HepG2 (cell line): Measurements from ENCODE around the gene RBM12. TPM values are rescaled to one million over a fixed set of nuclear protein-coding genes. Genes with fewer than 3 reads are reported as not detected.

Source experiments
- CHD4 ChIP-seq: fragments of 200-600 bp; sonication (generic); IDR thresholded peaks from 2 replicates; pipeline ENCODE4 v1.7.0; 2017; ENCODE audit warnings: mild to moderate bottlenecking, low read length, borderline replicate concordance
- DMAP1 ChIP-seq: IDR thresholded peaks from 2 replicates; pipeline ENCODE4 v1.6.1; 2016
- EEA1 ChIP-seq: sonication (generic); formaldehyde crosslinking; IDR thresholded peaks from 2 replicates; pipeline ENCODE4 v1.5.1; 2020; ENCODE audit warnings: mild to moderate bottlenecking, missing genetic modification reagents, borderline replicate concordance
- GLI4 ChIP-seq: sonication (generic); formaldehyde crosslinking; IDR thresholded peaks from 2 replicates; pipeline ENCODE4 v1.5.1; 2020; ENCODE audit warnings: missing genetic modification reagents, mild to moderate bottlenecking, moderate library complexity, borderline replicate concordance
- KLF15 ChIP-seq: sonication (generic); formaldehyde crosslinking; IDR thresholded peaks from 2 replicates; pipeline ENCODE4 v1.8.1; 2023; ENCODE audit warnings: borderline replicate concordance, mild to moderate bottlenecking, inconsistent platforms, missing genetic modification reagents, mixed read lengths
- KMT2B ChIP-seq: IDR thresholded peaks from 2 replicates; pipeline ENCODE4 v1.6.1; 2016; ENCODE audit warnings: missing genetic modification reagents, missing compliant biosample characterization
- MXD4 ChIP-seq: IDR thresholded peaks from 2 replicates; pipeline ENCODE4 v1.6.1; 2016; ENCODE audit warnings: mild to moderate bottlenecking, missing biosample characterization, missing genetic modification reagents
- NFE2L1 ChIP-seq: sonication (generic); formaldehyde crosslinking; IDR thresholded peaks from 2 replicates; pipeline ENCODE4 v1.4.0; 2020; ENCODE audit warnings: missing genetic modification reagents, mild to moderate bottlenecking, borderline replicate concordance
- ONECUT2 ChIP-seq: sonication (generic); formaldehyde crosslinking; IDR thresholded peaks from 2 replicates; pipeline ENCODE4 v1.4.0; 2020; ENCODE audit warnings: missing genetic modification reagents
- RXRA ChIP-seq: sonication (generic); formaldehyde crosslinking; IDR thresholded peaks from 2 replicates; pipeline ENCODE4 v1.5.1; 2020; ENCODE audit warnings: missing genetic modification reagents
- ZBTB40 ChIP-seq, 2 experiments: fragments of 450-650 bp in 1 of 2; sonication (generic) in 1 of 2; formaldehyde crosslinking in 1 of 2; IDR thresholded peaks; 2 replicates each; pipeline versions ENCODE4 v1.6.1 to v1.8.0; 2016 to 2022; ENCODE audit warnings: antibody characterized with exemption in 1 of 2, mild to moderate bottlenecking in 1 of 2, missing genetic modification reagents in 1 of 2
- ZBTB49 ChIP-seq: sonication (generic); formaldehyde crosslinking; IDR thresholded peaks from 2 replicates; pipeline ENCODE4 v1.4.0; 2020; ENCODE audit warnings: missing genetic modification reagents, borderline replicate concordance
- ZNF121 ChIP-seq: sonication (generic); formaldehyde crosslinking; IDR thresholded peaks from 2 replicates; pipeline ENCODE4 v1.5.0; 2020; ENCODE audit warnings: mild to moderate bottlenecking, missing genetic modification reagents
- ZNF382 ChIP-seq: sonication (generic); formaldehyde crosslinking; IDR thresholded peaks from 2 replicates; pipeline ENCODE4 v1.5.0; 2020; ENCODE audit warnings: missing genetic modification reagents, mild to moderate bottlenecking, borderline replicate concordance
- ZNF652 ChIP-seq: IDR thresholded peaks from 2 replicates; pipeline ENCODE4 v1.6.1; 2016; ENCODE audit warnings: low read depth, borderline replicate concordance
- ZNF703 ChIP-seq: sonication (generic); formaldehyde crosslinking; IDR thresholded peaks from 2 replicates; pipeline ENCODE4 v1.5.1; 2020; ENCODE audit warnings: missing genetic modification reagents, mild to moderate bottlenecking, moderate library complexity, borderline replicate concordance
- ZNF777 ChIP-seq: sonication (generic); formaldehyde crosslinking; IDR thresholded peaks from 2 replicates; pipeline ENCODE4 v1.4.0; 2020; ENCODE audit warnings: missing genetic modification reagents
- ZNF816 ChIP-seq: sonication (generic); formaldehyde crosslinking; IDR thresholded peaks from 2 replicates; pipeline ENCODE4 v1.8.0; 2022; ENCODE audit warnings: missing genetic modification reagents, mild to moderate bottlenecking, borderline replicate concordance
- polyA plus RNA-seq, 8 experiments: library from polyadenylated mRNA; depleted of rRNA in 3 of 8; stranded (reverse) in 7 of 8; unstranded in 1 of 8; fragments of >200 nt; fragmentation: Illumina TruSeq in 4 of 8; extraction: Trizol in 4 of 8; gene quantifications; 2 replicates each; pipeline versions ENCODE4 v1.2.1 to v1.2.3, GENCODE V29; 2011 to 2016; ENCODE audit warnings: low read depth in 4 of 8, missing spikeins in 1 of 8, mixed read lengths in 1 of 8; ENCODE audit not compliant: insufficient read depth in 1 of 8
- total RNA-seq, 5 experiments: library from RNA; depleted of rRNA; stranded (reverse); fragments of >200 nt; fragmentation: Illumina TruSeq; extraction: Trizol; gene quantifications; 2 replicates each; pipeline ENCODE4 v1.2.3, GENCODE V29; 2016; ENCODE audit warnings: low read depth in 1 of 5

The RBM12 gene
- total and polyA plus RNA-seq, 2 of the 13 experiments (the other 11 are each of a cell fraction or from before 2014, with no cell fraction given) = 97.9 to 104 TPM

- TF ChIP-seq ZBTB40 (IDR thresholded peaks at IDR 0.05) = no peak
- TF ChIP-seq ZBTB40 (CRISPR knock-in tag; IDR thresholded peaks at IDR 0.05) = peak; percentile 83
- TF ChIP-seq MXD4 (CRISPR knock-in tag) = peak; percentile 97
- TF ChIP-seq ZNF777 (CRISPR knock-in tag) = peak; percentile 77
- peak; percentile 58; the same call in 1 of the 2 replicates for TF ChIP-seq ZNF703
- peak; percentile 13; the same call in 1 of the 2 replicates for TF ChIP-seq ZNF652 (CRISPR knock-in tag)
- peak; percentile 100 for TF ChIP-seq DMAP1 (CRISPR knock-in tag)
- TF ChIP-seq ZNF816 (CRISPR knock-in tag) = peak; percentile 99
- no peak for TF ChIP-seq ZNF382
- TF ChIP-seq EEA1 = peak; percentile 94
- peak; percentile 98 for TF ChIP-seq GLI4 (CRISPR knock-in tag)
- peak; percentile 88 for TF ChIP-seq RXRA (CRISPR knock-in tag)
- TF ChIP-seq ZNF121 (CRISPR knock-in tag) = peak; percentile 83; the same call in 1 of the 2 replicates
- peak; percentile 83; the same call in 1 of the 2 replicates for TF ChIP-seq NFE2L1
- TF ChIP-seq CHD4 = no peak
- TF ChIP-seq ZBTB49 = peak; percentile 66
- TF ChIP-seq ONECUT2 (CRISPR knock-in tag) = peak; percentile 9; the same call in 1 of the 2 replicates
- TF ChIP-seq KMT2B = peak; percentile 93
- TF ChIP-seq KLF15 (CRISPR knock-in tag) = peak; percentile 92
Observed at GRCh38 chr20:35664466-35665206, at the start of gene RBM12, which contains the start of gene CPNE1 (continued).
